22Rv1 (cell line): ENCODE results near the gene DCAF4.
"Not testable (repeated sequence)": the region's sequence is repeated elsewhere in the genome, so short reads cannot be mapped to it uniquely, and the experiment has no call there.

Experiments
- H3K27ac ChIP-seq: fragments of 450-650 bp; 2 replicates; pipeline ENCODE4 v1.5.1; 2017
- CTCF ChIP-seq: fragments of 450-650 bp; IDR thresholded peaks from 2 replicates; pipeline ENCODE4 v1.5.1; 2017; ENCODE audit warnings: mild to moderate bottlenecking
- ZFX ChIP-seq: fragments of 450-650 bp; IDR thresholded peaks from 2 replicates; pipeline ENCODE4 v1.6.1; 2017; ENCODE audit warnings: antibody characterized with exemption, borderline replicate concordance

DCAF4 gene

GRCh38 chr14:72946491-72946890 lies 20.2 kb downstream of the DCAF4 start:
- TF ChIP-seq CTCF = no peak
- TF ChIP-seq ZFX = no peak
- no peak overlapping the region for H3K27ac ChIP-seq

GRCh38 chr14:72947366-72948160 lies 21.3 kb downstream of the DCAF4 start:
- H3K27ac ChIP-seq = no peak overlapping the region
- TF ChIP-seq CTCF (no peak), ZFX (no peak)

- no peak for TF ChIP-seq ZFX
- TF ChIP-seq CTCF = peak; percentile 96
- no peak overlapping the region for H3K27ac ChIP-seq
Measured at GRCh38 chr14:72948481-72949138, 22.3 kb downstream of the DCAF4 start.

- TF ChIP-seq ZFX = no peak
- H3K27ac ChIP-seq = no peak overlapping the region
Measured at GRCh38 chr14:72952171-72952570, 25.9 kb downstream of the DCAF4 start.

- H3K27ac ChIP-seq = not testable (repeated sequence)
Measured at GRCh38 chr14:72956741-72957140, 30.5 kb downstream of the DCAF4 start.

GRCh38 chr14:72957213-72957612 lies 30.9 kb downstream of the DCAF4 start:
- H3K27ac ChIP-seq = no peak overlapping the region
- no peak for TF ChIP-seq CTCF
- no peak for TF ChIP-seq ZFX

- no peak for TF ChIP-seq ZFX
- no peak for TF ChIP-seq CTCF
- no peak overlapping the region for H3K27ac ChIP-seq
Measured at GRCh38 chr14:72958548-72958947, 32.3 kb downstream of the DCAF4 start.

- H3K27ac ChIP-seq = not testable (repeated sequence)
Measured at GRCh38 chr14:72961016-72961415, 34.8 kb downstream of the DCAF4 start.
